ENCODE results near the gene AUP1.

AUP1 gene

GRCh38 chr2:74535440-74535965 is 6.0 kb upstream of the AUP1 start:
- DNase-seq, result no peak

DNA sequence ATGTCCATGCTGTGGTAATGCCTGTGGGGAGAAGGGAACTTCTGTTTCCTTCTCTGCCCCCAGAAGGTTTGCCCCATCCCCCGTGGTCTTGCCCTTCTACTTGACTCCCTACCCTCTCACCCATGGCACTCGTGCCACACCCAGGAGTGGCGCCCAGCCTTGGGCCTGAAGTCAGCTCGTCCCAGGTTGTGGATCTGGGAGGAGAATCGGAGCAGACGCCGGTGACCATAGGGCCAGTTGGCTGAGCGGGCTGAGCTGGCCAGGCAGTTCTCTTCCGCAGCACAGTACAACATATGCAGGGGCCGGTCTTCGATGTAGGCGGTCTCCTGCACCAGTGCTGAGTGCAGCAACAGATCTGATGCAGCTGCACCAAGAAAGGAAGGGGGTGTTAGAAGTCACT is 4.9 kb upstream of the AUP1 start:
- DNase-seq, result no peak

GRCh38 chr2:74533464-74533863 is 4.0 kb upstream of the AUP1 start:
- no peak for DNase-seq

GRCh38 chr2:74532222-74532621 is 2.7 kb upstream of the AUP1 start:
- no peak for DNase-seq

DNA sequence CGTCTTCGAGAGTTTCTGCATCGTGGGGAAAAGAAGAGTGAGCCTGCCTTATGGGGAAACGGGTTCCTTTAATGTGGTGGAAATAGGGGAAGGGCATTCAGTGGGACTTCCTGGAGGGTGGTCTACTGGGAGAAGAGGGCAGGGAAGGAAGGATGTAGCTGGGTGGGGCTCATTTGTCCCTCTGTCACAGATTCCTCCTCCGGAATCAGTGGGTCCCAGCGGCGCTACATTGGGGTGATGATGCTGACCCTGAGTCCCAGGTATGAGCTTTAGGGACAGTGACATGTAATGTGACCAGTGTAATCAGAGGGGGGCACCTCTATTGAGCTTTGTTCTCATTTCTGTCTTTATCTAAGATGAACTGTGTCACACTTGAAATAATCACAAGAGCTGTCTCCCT is 2.2 kb upstream of the AUP1 start:
- DNase-seq, result no peak

DNA sequence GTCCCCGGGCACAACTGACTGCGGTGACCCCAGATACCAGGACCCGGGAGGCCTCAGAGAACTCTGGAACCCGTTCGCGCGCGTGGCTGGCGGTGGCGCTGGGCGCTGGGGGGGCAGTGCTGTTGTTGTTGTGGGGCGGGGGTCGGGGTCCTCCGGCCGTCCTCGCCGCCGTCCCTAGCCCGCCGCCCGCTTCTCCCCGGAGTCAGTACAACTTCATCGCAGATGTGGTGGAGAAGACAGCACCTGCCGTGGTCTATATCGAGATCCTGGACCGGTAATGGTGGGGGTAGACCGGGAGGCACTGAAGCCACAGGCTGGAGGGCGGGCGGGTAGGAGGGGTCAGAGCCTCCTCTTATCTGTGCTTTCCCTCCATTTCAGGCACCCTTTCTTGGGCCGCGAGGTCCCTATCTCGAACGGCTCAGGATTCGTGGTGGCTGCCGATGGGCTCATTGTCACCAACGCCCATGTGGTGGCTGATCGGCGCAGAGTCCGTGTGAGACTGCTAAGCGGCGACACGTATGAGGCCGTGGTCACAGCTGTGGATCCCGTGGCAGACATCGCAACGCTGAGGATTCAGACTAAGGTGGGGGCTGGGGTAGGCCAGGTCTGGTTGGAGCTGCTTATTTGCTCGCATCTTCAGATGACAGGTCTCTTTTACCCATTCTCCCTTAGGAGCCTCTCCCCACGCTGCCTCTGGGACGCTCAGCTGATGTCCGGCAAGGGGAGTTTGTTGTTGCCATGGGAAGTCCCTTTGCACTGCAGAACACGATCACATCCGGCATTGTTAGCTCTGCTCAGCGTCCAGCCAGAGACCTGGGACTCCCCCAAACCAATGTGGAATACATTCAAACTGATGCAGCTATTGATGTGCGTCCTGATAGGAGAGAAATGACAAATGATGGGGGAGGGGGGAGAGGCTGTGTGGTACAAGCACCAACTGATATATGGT is 1.0 kb upstream of the AUP1 start:
- DNase-seq, result peak; percentile 71

GRCh38 chr2:74528600-74529356 is 728 bp downstream of the AUP1 start:
- DNase-seq, result no peak

- DNase-seq, result no peak
Observed at GRCh38 chr2:74527741-74528140, 1.8 kb downstream of the AUP1 start.

- DNase-seq, result no peak
Observed at GRCh38 chr2:74526649-74527230, 2.8 kb downstream of the AUP1 start.

GRCh38 chr2:74525717-74526648 is 3.5 kb downstream of the AUP1 start, which contains the start of gene DQX1:
Gene DQX1, minus strand, starts transcription at chr2:74526231. Its CDS starts 502 bp downstream, at chr2:74525729.
- no peak for DNase-seq

DNA sequence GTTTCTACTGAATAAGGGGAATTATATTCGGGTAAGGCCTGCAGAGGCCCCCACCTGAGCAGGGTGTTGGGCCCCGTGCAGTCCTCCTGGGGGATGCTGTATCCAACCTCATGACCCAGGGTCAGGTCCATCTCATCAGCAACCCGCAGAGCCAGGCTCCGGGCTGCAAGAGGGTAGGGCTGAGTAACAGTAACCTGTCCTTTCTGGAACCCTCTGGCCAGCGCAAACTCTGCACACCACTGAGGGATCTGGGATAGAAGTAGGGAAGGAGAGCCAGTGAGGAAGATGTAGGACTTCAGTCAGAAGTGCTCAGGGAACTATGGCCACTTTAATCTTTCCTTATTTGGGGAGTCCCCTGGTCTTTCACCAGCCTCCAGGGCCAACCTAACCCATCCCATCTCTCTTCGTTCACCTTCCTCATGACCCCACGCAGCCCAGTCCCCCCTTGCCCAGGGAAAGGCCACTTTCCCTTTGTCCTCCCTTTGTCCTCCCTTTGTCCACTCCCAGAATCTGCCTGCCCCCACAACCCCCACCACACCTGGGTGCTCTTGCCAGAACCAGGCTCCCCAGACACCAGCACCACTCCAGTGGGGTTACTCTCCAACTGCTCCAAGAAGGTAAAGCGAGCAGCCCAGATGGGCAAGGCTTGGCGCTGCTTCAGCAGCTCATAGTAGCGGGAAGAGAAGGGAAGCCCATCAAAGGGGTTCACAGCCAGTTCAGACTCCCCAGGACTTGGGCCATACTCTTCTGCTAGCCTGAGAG is 4.4 kb downstream of the AUP1 start:
- no peak for DNase-seq

DNA sequence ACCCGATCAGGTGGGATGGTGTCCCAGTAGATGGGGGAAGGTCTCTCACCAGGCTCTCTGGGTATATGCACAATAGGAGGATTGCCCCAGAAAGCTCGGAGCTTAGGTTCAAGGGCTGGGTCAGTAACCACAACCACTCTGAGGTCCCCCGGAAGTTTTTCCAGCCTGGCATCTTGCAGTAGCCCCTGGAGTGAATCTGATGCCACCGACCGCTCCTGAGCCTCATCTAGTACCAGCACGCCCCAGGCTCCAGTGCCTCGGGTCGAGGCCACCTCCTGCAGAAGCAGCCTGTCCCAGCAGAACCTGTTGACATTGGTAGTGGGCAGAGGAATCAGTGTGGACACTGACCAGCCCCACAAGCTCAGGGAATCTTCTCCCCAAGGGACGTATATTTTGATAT is 5.5 kb downstream of the AUP1 start:
- DNase-seq, result no peak

GRCh38 chr2:74522516-74522915 is 7.0 kb downstream of the AUP1 start:
- no peak for DNase-seq

GRCh38 chr2:74516650-74517049 is 12.9 kb downstream of the AUP1 start:
- DNase-seq, result no peak

GRCh38 chr2:74515981-74516633 is 13.4 kb downstream of the AUP1 start:
- peak; percentile 83 for DNase-seq

- no peak for DNase-seq
Observed at GRCh38 chr2:74515271-74515980, 14.1 kb downstream of the AUP1 start.

- no peak for DNase-seq
Observed at GRCh38 chr2:74514368-74515270, 14.9 kb downstream of the AUP1 start, which contains the start of gene TLX2. Gene TLX2, plus strand, starts transcription at chr2:74514450. Its CDS starts 357 bp downstream, at chr2:74514807.

DNA sequence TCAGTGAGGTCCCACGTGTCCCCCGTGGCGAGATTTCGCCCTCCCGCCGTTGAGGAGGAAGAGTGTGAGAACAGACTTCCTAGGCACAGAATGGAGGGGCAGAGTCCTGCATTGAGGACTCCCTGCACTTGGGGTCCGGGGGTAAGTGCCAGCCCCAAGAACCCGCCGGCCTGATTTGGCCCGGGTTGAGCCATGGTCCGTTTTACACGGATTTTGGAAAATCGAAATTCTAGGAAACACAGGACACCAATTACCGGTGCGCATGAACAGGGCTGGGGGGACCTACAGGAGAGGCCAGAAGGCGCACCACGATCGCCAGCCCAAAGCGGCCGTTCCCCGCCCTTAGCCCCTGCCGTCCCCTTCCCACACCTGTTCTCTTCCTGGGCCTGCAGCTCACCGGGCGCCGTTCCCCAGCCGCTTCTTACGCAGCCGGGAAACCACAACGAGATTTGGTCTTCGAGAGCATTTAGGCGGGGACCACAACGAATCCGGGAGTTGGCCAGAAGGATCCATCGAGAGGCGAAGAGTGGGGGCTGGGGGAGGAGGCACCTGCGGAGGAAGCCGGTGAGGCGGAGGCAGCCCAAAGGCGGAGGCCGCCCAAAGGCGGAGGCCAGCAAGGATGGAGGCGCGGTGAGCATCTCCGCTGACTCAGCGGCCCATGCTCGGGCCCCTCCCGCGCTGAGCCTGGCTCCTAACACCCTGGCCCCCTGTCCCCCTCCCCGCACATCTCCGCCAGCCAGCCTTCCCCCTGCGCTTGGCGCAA is 15.7 kb downstream of the AUP1 start:
- no peak for DNase-seq

Measured in right forelimb (tissue), 1 donor.